ENCODE results near the gene KCNK2. TPM values are rescaled to one million over a fixed set of nuclear protein-coding genes. Genes with fewer than 3 reads are reported as not detected.

KCNK2 gene
- total RNA-seq, 2 experiments from 2014 or later, result not detected

DNA sequence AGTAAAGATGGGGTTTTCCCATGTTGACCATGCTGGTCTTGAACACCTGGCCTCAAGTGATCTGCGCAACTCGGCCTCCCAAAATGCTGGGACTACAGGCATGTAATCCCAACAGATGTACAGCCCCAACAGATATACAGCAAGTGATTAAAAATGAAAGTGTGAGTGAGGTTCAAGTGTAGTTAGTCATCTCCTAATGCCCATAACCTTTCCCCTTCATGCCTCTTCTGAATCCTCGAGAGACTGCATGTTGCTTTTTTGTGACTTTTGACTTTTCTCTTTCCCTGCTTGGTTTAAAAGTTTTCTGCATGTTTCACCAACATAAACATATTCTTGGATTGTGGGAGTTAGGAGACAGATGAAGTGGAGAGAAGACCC, 31.2 kb downstream of the KCNK2 start:
- Mint-ChIP-seq H3K4me1 (no peaks in the 10 kb centered on the region), H3K4me3 (no peak overlapping the region), H3K36me3 (ENCODE audit: low read depth) (no peaks in the 10 kb centered on the region), H3K27ac (no peak overlapping the region), H3K9me3 (no peaks in the 10 kb centered on the region), H3K27me3 (peaks cover 2% of the 10 kb centered on the region)
- no peak for DNase-seq
- CTCF ChIA-PET, result no interaction called here
- POLR2A ChIA-PET, result no interaction called here

- Mint-ChIP-seq H3K4me1 (no peaks in the 10 kb centered on the region), H3K4me3 (no peak overlapping the region), H3K27me3 (peaks cover 2% of the 10 kb centered on the region), H3K9me3 (no peaks in the 10 kb centered on the region), H3K27ac (no peak overlapping the region), H3K36me3 (ENCODE audit: low read depth) (no peaks in the 10 kb centered on the region)
- CTCF ChIA-PET, result no interaction called here
- POLR2A ChIA-PET, result no interaction called here
- DNase-seq, result no peak
These were observed 31.8 kb downstream of the KCNK2 start for GRCh38 chr1:215114154-215114933.

GRCh38 chr1:215115760-215116159, 33.2 kb downstream of the KCNK2 start:
- POLR2A ChIA-PET, result no interaction called here
- CTCF ChIA-PET, result no interaction called here
- peaks cover 2% of the 10 kb centered on the region for H3K27me3 Mint-ChIP-seq

DNA sequence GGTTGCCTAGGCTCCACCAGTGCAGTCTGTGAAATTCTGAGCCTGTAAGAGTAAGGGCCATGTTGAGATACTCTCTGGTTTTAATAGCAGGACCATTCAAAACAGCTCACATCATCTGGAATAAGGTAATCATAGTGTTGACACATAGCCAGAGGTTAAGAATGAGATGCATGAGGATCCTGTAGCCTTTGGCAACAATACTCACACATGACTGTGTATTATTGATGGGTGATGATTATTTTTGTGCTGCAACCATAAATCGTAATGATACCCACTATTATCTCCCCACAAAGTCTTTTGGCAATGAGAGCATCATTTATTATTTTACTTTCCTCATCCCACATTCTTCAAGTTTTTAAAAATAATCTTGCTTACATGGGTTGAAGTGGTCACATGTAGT, 35.5 kb downstream of the KCNK2 start:
- no peak for DNase-seq
- ChIA-PET CTCF (no interaction called here), POLR2A (no interaction called here)
- Mint-ChIP-seq H3K4me3 (no peak overlapping the region), H3K4me1 (no peaks in the 10 kb centered on the region), H3K36me3 (ENCODE audit: low read depth) (no peaks in the 10 kb centered on the region), H3K9me3 (no peaks in the 10 kb centered on the region), H3K27ac (no peak overlapping the region), H3K27me3 (no peaks in the 10 kb centered on the region)

More at GRCh38 chr1:215115760-215116159, 33.2 kb downstream of the KCNK2 start:
- H3K4me1 Mint-ChIP-seq, result no peaks in the 10 kb centered on the region
- H3K4me3 Mint-ChIP-seq, result no peak overlapping the region
- H3K27ac Mint-ChIP-seq, result no peak overlapping the region
- no peaks in the 10 kb centered on the region for H3K9me3 Mint-ChIP-seq
- DNase-seq, result no peak
- H3K36me3 Mint-ChIP-seq (ENCODE audit: low read depth), result no peaks in the 10 kb centered on the region

- no peak overlapping the region for H3K27ac Mint-ChIP-seq
- H3K4me3 Mint-ChIP-seq, result no peak overlapping the region
- ChIA-PET CTCF (no interaction called here), POLR2A (no interaction called here)
- H3K4me1 Mint-ChIP-seq, result no peaks in the 10 kb centered on the region
- no peaks in the 10 kb centered on the region for H3K36me3 Mint-ChIP-seq (ENCODE audit: low read depth)
- H3K9me3 Mint-ChIP-seq, result no peaks in the 10 kb centered on the region
- no peak for DNase-seq
- no peaks in the 10 kb centered on the region for H3K27me3 Mint-ChIP-seq
These were observed 36.5 kb downstream of the KCNK2 start for GRCh38 chr1:215119056-215119455.

DNA sequence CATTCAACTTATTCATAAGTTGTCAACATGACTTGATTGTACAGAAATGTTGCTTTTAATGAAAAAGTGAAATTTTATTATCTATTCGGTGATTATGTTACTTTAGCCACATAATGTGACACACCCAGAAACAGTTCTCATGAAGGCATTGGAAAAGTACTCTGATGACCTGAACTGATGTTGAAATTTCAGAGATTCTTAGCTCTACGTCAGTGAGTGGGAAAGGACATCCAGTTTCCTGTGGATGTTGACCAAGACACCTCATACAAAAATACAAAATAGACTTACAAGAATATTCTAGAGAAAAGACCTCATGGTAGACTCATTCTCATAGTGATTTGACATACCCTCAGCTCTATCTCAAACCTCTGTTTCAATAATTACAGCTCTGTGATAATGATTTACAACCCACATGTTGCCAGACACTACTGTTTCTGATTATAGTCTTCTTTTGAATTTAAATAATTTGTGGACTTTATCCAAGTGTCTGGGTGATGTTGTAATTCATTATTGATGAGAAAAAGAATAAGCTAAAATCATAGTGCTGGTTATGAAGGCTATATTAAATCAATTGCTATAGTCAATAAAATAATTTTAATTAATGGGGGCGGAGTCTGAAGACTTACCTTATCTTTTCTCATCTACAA, 37.3 kb downstream of the KCNK2 start:
- ChIA-PET POLR2A (no interaction called here), CTCF (no interaction called here)

GRCh38 chr1:215128504-215128903, 46.0 kb downstream of the KCNK2 start:
- POLR2A ChIA-PET, result interaction anchor here (0.6 kb wide), 1 partner anchor 563 kb away, joined by 4 read pairs; no protein-coding TSS in a partner anchor
- H3K4me3 Mint-ChIP-seq, result no peak overlapping the region
- DNase-seq, result no peak
- H3K36me3 Mint-ChIP-seq (ENCODE audit: low read depth), result no peaks in the 10 kb centered on the region
- H3K27ac Mint-ChIP-seq, result no peak overlapping the region
- CTCF ChIA-PET, result no interaction called here
- H3K27me3 Mint-ChIP-seq, result no peaks in the 10 kb centered on the region
- H3K9me3 Mint-ChIP-seq, result no peaks in the 10 kb centered on the region
- H3K4me1 Mint-ChIP-seq, result no peaks in the 10 kb centered on the region

More for the DNA sequence above, 37.3 kb downstream of the KCNK2 start:
- Mint-ChIP-seq H3K36me3 (ENCODE audit: low read depth) (no peaks in the 10 kb centered on the region), H3K27ac (no peak overlapping the region), H3K9me3 (no peaks in the 10 kb centered on the region), H3K27me3 (no peaks in the 10 kb centered on the region), H3K4me1 (no peaks in the 10 kb centered on the region), H3K4me3 (no peak overlapping the region)
- no peak for DNase-seq

DNA sequence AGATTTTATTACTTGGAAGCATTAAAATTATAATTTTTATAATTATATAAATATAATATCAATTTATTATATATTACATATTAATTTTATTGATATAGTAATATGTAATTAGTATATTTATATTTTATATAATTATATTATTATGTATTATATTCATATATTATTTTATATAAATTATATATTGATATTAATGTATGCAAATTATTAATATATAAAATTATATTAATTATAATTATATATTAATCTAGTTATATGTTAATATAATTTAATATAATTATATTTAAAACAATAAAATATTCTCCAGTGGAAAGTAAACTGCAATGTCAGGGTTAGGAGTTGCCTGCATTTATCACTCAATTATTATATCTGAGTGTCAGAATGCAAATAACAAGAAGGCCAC, 48.8 kb downstream of the KCNK2 start:
- H3K27ac Mint-ChIP-seq, result no peak overlapping the region
- CTCF ChIA-PET, result no interaction called here

GRCh38 chr1:215132156-215132555, 49.6 kb downstream of the KCNK2 start:
- H3K4me1 Mint-ChIP-seq, result no peaks in the 10 kb centered on the region
- CTCF ChIA-PET, result no interaction called here
- H3K9me3 Mint-ChIP-seq, result no peaks in the 10 kb centered on the region
- no peaks in the 10 kb centered on the region for H3K27me3 Mint-ChIP-seq
- no peak overlapping the region for H3K4me3 Mint-ChIP-seq
- POLR2A ChIA-PET, result no interaction called here
- no peak overlapping the region for H3K27ac Mint-ChIP-seq
- H3K36me3 Mint-ChIP-seq (ENCODE audit: low read depth), result no peaks in the 10 kb centered on the region
- no peak for DNase-seq

More for the DNA sequence above, 48.8 kb downstream of the KCNK2 start:
- POLR2A ChIA-PET, result no interaction called here
- H3K4me3 Mint-ChIP-seq, result no peak overlapping the region
- no peak for DNase-seq
- no peaks in the 10 kb centered on the region for H3K27me3 Mint-ChIP-seq
- H3K36me3 Mint-ChIP-seq (ENCODE audit: low read depth), result no peaks in the 10 kb centered on the region
- no peaks in the 10 kb centered on the region for H3K4me1 Mint-ChIP-seq
- H3K9me3 Mint-ChIP-seq, result no peaks in the 10 kb centered on the region

DNA sequence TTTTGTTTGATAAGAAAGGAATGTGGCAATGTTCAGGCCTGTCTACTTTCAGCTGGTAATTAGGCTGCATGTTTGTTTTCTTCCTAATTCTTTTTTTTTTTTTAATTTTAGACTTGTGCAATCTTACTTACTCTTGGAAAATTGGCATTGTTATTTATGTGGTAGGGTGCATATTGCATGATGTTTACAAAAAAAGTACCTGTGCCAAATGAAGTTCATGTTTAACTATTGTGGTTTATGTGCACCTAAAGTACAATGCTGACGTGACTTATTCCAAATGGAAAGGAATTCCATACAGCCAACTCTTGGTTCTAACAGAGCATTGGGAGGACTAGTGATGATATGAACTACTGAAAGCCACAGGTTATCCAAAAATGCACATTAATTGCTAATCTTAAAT, 51.0 kb downstream of the KCNK2 start:
- ChIA-PET POLR2A (no interaction called here), CTCF (no interaction called here)
- Mint-ChIP-seq H3K9me3 (no peaks in the 10 kb centered on the region), H3K4me3 (no peak overlapping the region), H3K27ac (no peak overlapping the region), H3K4me1 (no peaks in the 10 kb centered on the region), H3K27me3 (no peaks in the 10 kb centered on the region), H3K36me3 (ENCODE audit: low read depth) (no peaks in the 10 kb centered on the region)
- DNase-seq, result no peak

DNA sequence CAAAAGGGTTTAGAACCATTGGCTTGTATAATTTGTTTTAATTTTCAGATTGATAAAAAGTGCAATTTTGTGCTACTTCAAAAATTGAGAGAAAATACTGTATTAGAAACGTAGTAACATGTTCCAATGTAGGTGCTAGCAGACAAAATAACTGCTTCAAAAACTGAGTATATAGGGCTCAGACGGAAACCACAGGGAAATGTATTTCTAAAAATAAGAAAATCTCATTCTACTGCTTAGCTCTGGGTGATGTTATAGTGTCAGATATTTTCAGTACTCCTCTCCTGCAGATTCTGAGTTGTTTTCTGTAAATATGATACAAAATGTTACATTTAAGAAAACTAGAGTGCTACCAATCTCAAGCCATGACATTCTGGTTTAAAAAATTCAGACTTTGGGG, 55.4 kb downstream of the KCNK2 start:
- Mint-ChIP-seq H3K4me3 (no peak overlapping the region), H3K36me3 (ENCODE audit: low read depth) (no peaks in the 10 kb centered on the region), H3K9me3 (no peaks in the 10 kb centered on the region), H3K27me3 (no peaks in the 10 kb centered on the region), H3K4me1 (no peaks in the 10 kb centered on the region), H3K27ac (no peak overlapping the region)
- ChIA-PET POLR2A (no interaction called here), CTCF (no interaction called here)
- no peak for DNase-seq

GRCh38 chr1:215140135-215140534, 57.6 kb downstream of the KCNK2 start:
- ChIA-PET POLR2A (no interaction called here), CTCF (no interaction called here)
- H3K9me3 Mint-ChIP-seq, result no peaks in the 10 kb centered on the region
- no peaks in the 10 kb centered on the region for H3K27me3 Mint-ChIP-seq
- no peaks in the 10 kb centered on the region for H3K4me1 Mint-ChIP-seq
- H3K4me3 Mint-ChIP-seq, result no peak overlapping the region
- no peak overlapping the region for H3K27ac Mint-ChIP-seq
- H3K36me3 Mint-ChIP-seq (ENCODE audit: low read depth), result no peaks in the 10 kb centered on the region
- DNase-seq, result no peak

- H3K4me3 Mint-ChIP-seq, result no peak overlapping the region
- no peaks in the 10 kb centered on the region for H3K9me3 Mint-ChIP-seq
- no peaks in the 10 kb centered on the region for H3K36me3 Mint-ChIP-seq (ENCODE audit: low read depth)
- ChIA-PET POLR2A (no interaction called here), CTCF (interaction anchor here (0.6 kb wide), 1 partner anchor 1911 kb away, joined by 3 read pairs; no protein-coding TSS in a partner anchor)
- H3K27me3 Mint-ChIP-seq, result no peaks in the 10 kb centered on the region
- no peaks in the 10 kb centered on the region for H3K4me1 Mint-ChIP-seq
- H3K27ac Mint-ChIP-seq, result no peak overlapping the region
- DNase-seq, result no peak
These were observed 58.9 kb downstream of the KCNK2 start for GRCh38 chr1:215141460-215141859.

DNA sequence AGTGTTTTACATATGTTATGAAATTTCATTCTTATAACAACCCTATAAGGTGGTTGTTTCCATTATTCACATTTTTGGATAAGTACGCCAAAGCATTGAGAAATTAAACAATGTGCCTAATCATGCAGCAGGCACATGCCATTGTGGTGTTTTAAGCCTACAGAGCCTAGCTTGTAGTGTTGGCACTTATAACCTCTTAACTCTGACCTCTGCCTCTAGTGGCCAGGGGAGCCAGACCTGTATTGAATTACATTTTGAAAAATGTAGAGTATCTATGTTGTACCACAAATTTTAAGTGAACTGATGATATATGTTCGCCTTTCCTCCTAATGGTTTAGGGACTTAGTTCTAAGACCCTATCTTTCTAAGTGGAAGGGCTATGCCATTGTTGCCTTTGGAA, 61.0 kb downstream of the KCNK2 start:
- CTCF ChIA-PET, result no interaction called here
- no peak overlapping the region for H3K4me3 Mint-ChIP-seq
- POLR2A ChIA-PET, result no interaction called here
- no peak for DNase-seq
- H3K9me3 Mint-ChIP-seq, result no peaks in the 10 kb centered on the region
- no peaks in the 10 kb centered on the region for H3K27me3 Mint-ChIP-seq
- no peaks in the 10 kb centered on the region for H3K36me3 Mint-ChIP-seq (ENCODE audit: low read depth)
- H3K27ac Mint-ChIP-seq, result no peak overlapping the region
- no peaks in the 10 kb centered on the region for H3K4me1 Mint-ChIP-seq
